PC-3 (cell line): ENCODE measurements around the gene PNMA8A. TPM values are rescaled to one million over a fixed set of nuclear protein-coding genes. Genes with fewer than 3 reads are reported as not detected.
A peak's percentile ranks its signal among the peaks of the same experiment; 100 is the strongest.

ENCODE experiments used
- ATAC-seq: fragments of 200-7000 bp; cut with Tn5 transposase; 2 replicates; pipeline ENCODE4 v1.9.1; 2020; ENCODE audit warnings: mild to moderate bottlenecking, moderate library complexity
- BruUV-seq: library from RNA; stranded (reverse); fragments of 400-500 nt; replicated peaks from 2 replicates; lab custom pipeline; 2021; lab: Mats Ljungman, UMichigan
- CTCF ChIA-PET: fragments of 300-600 bp; sonication (Branson Sonifier 250); formaldehyde crosslinking; loops from one replicate; lab custom pipeline; 2022; ENCODE audit warnings: antibody characterized with exemption; lab: Charles Lee
- POLR2A ChIA-PET: fragments of 300-600 bp; sonication (Branson Sonifier 250); formaldehyde crosslinking; loops from one replicate; lab custom pipeline; 2022; ENCODE audit warnings: antibody characterized with exemption; ENCODE audit not compliant: unreplicated experiment; lab: Charles Lee
- DNase-seq: peaks from one replicate; pipeline ENCODE4 v3.0.0-alpha.2; 2015
- H2AFZ ChIP-seq: fragments of 300-600 bp; sonication (generic); 2 replicates; pipeline ENCODE4 v1.6.0; 2016; ENCODE audit warnings: antibody characterized with exemption, low read length
- H3F3A ChIP-seq: fragments of 300-600 bp; sonication (generic); one replicate; pipeline ENCODE4 v1.6.0; 2017; ENCODE audit warnings: antibody characterized with exemption, low read length, control low read depth, mild to moderate bottlenecking; ENCODE audit not compliant: unreplicated experiment
- H3K27ac ChIP-seq: fragments of 300-600 bp; sonication (generic); 2 replicates; pipeline ENCODE4 v1.5.1; 2016; ENCODE audit warnings: mild to moderate bottlenecking, low read length
- H3K27me3 ChIP-seq: fragments of 300-600 bp; sonication (generic); 2 replicates; pipeline ENCODE4 v1.6.1; 2016; ENCODE audit warnings: low read length, mixed read lengths
- H3K36me3 ChIP-seq: fragments of 300-600 bp; sonication (generic); 2 replicates; pipeline ENCODE4 v1.6.1; 2016; ENCODE audit warnings: low read depth, mixed run types, low read length, mixed read lengths
- H3K4me1 ChIP-seq: fragments of 300-600 bp; sonication (generic); 2 replicates; pipeline ENCODE4 v1.5.1; 2016; ENCODE audit warnings: low read length; ENCODE audit not compliant: insufficient read depth
- H3K4me2 ChIP-seq: fragments of 300-600 bp; sonication (generic); 2 replicates; pipeline ENCODE4 v1.6.0; 2016; ENCODE audit warnings: low read length
- H3K4me3 ChIP-seq: fragments of 300-600 bp; sonication (generic); 2 replicates; pipeline ENCODE4 v1.5.1; 2016; ENCODE audit warnings: mild to moderate bottlenecking, low read length, mixed read lengths
- H3K79me2 ChIP-seq: fragments of 300-600 bp; sonication (generic); 2 replicates; pipeline ENCODE4 v1.6.1; 2017; ENCODE audit warnings: low read length, mixed read lengths
- H3K9ac ChIP-seq: fragments of 300-600 bp; sonication (generic); 2 replicates; pipeline ENCODE4 v1.6.0; 2016; ENCODE audit warnings: mild to moderate bottlenecking, low read length
- H3K9me2 ChIP-seq: fragments of 300-600 bp; sonication (generic); replicated peaks from 2 replicates; pipeline ENCODE4 v1.6.1; 2016; ENCODE audit warnings: mixed run types, low read length, mixed read lengths
- H3K9me3 ChIP-seq: fragments of 300-600 bp; sonication (generic); 2 replicates; pipeline ENCODE4 v1.6.1; 2016; ENCODE audit warnings: low read length, mixed read lengths
- H4K20me1 ChIP-seq: fragments of 300-600 bp; sonication (generic); 2 replicates; pipeline ENCODE4 v1.6.1; 2016; ENCODE audit warnings: low read length, mixed read lengths
- EZH2 ChIP-seq: fragments of 300-600 bp; sonication (generic); IDR thresholded peaks from one replicate; pipeline ENCODE4 v1.6.1; 2017; ENCODE audit warnings: antibody characterized with exemption, mild to moderate bottlenecking, low read length; ENCODE audit not compliant: unreplicated experiment
- EZH2phosphoT487 ChIP-seq: fragments of 300-600 bp; sonication (generic); IDR thresholded peaks from 2 replicates; pipeline ENCODE4 v1.6.1; 2018; ENCODE audit warnings: mild to moderate bottlenecking, antibody characterized with exemption, low read length, borderline replicate concordance
- intact Hi-C: fragments of 100-400 bp; cut with micrococcal nuclease; formaldehyde crosslinking; loops from 2 replicates; pipeline ENCODE4 v1.9.0; 2023
- total RNA-seq: library from RNA; depleted of rRNA; stranded (reverse); fragments of >200 nt; gene quantifications from 2 replicates; pipeline ENCODE4 v1.2.3, GENCODE V29; 2014
- TF ChIP-seq, protein P1 (sequence below): fragments of 300-600 bp; sonication (generic); conservative IDR thresholded peaks from 2 replicates; pipeline ENCODE4 v1.5.1; 2017; ENCODE audit warnings: antibody characterized with exemption, low read depth, mild to moderate bottlenecking, low read length

Gene PNMA8A
- total RNA-seq, 1 experiment from 2014 or later = not detected

GRCh38 chr19:46489445-46490272 lies 18.3 kb upstream of the PNMA8A start:
- Histone ChIP-seq H3K9me3 (no peaks in the 10 kb centered on the region), H3K27me3 (no peaks in the 10 kb centered on the region), H2AFZ (no peak overlapping the region), H3K4me3 (no peak overlapping the region), H3K27ac (no peak overlapping the region), H3K4me1 (no peaks in the 10 kb centered on the region; the same call in 1 of the 2 replicates), H3K36me3 (no peaks in the 10 kb centered on the region), H3K79me2 (no peaks in the 10 kb centered on the region), H3K4me2 (no peak overlapping the region), H3K9ac (no peak overlapping the region), H3F3A (no peaks in the 10 kb centered on the region), H3K9me2 (no peaks in the 10 kb centered on the region), H4K20me1 (no peaks in the 10 kb centered on the region)
- TF ChIP-seq, protein P1, sequence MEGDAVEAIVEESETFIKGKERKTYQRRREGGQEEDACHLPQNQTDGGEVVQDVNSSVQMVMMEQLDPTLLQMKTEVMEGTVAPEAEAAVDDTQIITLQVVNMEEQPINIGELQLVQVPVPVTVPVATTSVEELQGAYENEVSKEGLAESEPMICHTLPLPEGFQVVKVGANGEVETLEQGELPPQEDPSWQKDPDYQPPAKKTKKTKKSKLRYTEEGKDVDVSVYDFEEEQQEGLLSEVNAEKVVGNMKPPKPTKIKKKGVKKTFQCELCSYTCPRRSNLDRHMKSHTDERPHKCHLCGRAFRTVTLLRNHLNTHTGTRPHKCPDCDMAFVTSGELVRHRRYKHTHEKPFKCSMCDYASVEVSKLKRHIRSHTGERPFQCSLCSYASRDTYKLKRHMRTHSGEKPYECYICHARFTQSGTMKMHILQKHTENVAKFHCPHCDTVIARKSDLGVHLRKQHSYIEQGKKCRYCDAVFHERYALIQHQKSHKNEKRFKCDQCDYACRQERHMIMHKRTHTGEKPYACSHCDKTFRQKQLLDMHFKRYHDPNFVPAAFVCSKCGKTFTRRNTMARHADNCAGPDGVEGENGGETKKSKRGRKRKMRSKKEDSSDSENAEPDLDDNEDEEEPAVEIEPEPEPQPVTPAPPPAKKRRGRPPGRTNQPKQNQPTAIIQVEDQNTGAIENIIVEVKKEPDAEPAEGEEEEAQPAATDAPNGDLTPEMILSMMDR = no peak
- TF ChIP-seq EZH2 = no peak
- no peak for TF ChIP-seq EZH2phosphoT487
- no TSS peak for BruUV-seq
- ChIA-PET POLR2A (no interaction called here), CTCF (no interaction called here)
- no peak for ATAC-seq
- DNase-seq = no peak
- intact Hi-C loops = no loop called here

DNA sequence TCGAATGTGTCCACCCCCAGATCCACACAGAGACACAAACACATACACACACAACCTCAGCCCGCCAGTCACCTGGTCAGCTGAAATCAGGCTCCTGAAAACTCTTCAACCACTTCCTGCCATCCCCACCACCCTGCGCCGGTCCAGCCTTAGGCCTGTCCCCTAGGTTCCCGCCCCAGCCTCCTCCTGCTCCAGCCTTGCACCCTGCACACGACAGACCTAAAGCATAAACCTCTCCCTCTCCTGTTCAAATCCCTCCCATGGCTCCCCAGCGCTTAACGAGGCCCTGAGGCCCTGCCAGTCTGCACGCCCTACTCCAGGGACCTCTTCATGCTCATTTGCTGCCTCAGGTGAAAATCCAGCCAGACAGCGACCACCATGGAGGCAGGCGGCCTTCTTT lies 17.2 kb upstream of the PNMA8A start:
- DNase-seq = no peak
- H3K9me2 ChIP-seq = no peaks in the 10 kb centered on the region
- no peaks in the 10 kb centered on the region for H3K9me3 ChIP-seq
- H3K27ac ChIP-seq = no peak overlapping the region
- ATAC-seq = no peak
- H3K4me2 ChIP-seq = no peak overlapping the region
- H3K79me2 ChIP-seq = no peaks in the 10 kb centered on the region
- H3K36me3 ChIP-seq = no peaks in the 10 kb centered on the region
- H3K9ac ChIP-seq = no peak overlapping the region
- POLR2A ChIA-PET = no interaction called here
- no peaks in the 10 kb centered on the region for H4K20me1 ChIP-seq
- no peaks in the 10 kb centered on the region; the same call in 1 of the 2 replicates for H3K4me1 ChIP-seq
- no peak overlapping the region for H2AFZ ChIP-seq
- CTCF ChIA-PET = interaction anchor here (0.5 kb wide), 1 partner anchor 162 kb away, joined by 3 read pairs; no protein-coding TSS in a partner anchor
- no TSS peak for BruUV-seq
- intact Hi-C loops = no loop called here
- TF ChIP-seq, protein P1 = no peak
- H3K27me3 ChIP-seq = no peaks in the 10 kb centered on the region
- no peak overlapping the region for H3K4me3 ChIP-seq
- H3F3A ChIP-seq = no peaks in the 10 kb centered on the region

DNA sequence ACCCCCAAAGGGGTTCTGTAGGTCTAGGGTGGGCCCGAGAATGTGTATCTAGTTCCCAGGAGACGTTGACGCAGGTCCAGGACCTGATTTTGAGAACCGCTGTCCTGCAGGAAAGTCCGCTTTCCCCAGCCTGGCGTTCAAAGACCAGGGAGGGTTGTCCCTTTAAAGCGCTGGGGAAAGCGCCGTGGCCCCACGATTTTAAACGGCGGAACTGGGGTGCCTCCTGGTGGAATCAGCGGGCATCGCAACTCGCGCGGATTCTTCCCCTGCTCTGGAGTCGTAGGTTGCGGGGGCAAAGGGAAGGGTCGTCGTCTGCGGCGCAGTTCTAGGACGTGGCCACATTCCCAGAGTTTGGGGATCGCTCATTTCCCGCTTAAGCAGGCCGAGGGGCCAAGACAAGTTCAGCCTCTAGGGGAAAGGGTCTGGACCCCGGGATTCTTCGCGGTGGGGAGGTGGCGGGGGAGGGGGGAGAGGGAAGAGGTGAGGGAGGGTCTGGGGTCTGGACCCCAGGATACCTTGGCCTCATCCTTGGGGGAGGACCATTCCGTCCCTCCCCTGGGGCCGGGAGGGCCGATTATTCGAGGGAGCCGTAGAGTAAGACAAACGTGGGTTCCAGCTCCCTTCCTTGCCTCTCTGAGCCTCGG lies 16.6 kb upstream of the PNMA8A start:
- Histone ChIP-seq H3K9me2 (no peaks in the 10 kb centered on the region), H3K27ac (no peak overlapping the region), H3K36me3 (no peaks in the 10 kb centered on the region), H3K9ac (no peak overlapping the region), H3K4me2 (peak overlapping the region; percentile 86), H3K79me2 (no peaks in the 10 kb centered on the region), H2AFZ (peak overlapping the region; percentile 61), H3K4me3 (peak overlapping the region; percentile 52; the same call in 1 of the 2 replicates), H3K27me3 (no peaks in the 10 kb centered on the region), H3K4me1 (no peaks in the 10 kb centered on the region; the same call in 1 of the 2 replicates), H4K20me1 (no peaks in the 10 kb centered on the region), H3K9me3 (no peaks in the 10 kb centered on the region), H3F3A (no peaks in the 10 kb centered on the region)
- peak; percentile 69 for DNase-seq
- TF ChIP-seq EZH2phosphoT487 = no peak
- TF ChIP-seq, protein P1 = peak; percentile 77
- no peak for TF ChIP-seq EZH2
- BruUV-seq = no TSS peak
- intact Hi-C loops = loop anchor here (1.0 kb wide), 1 partner anchor 86 kb away; no protein-coding TSS in a partner anchor
- POLR2A ChIA-PET = no interaction called here
- CTCF ChIA-PET = no interaction called here
- ATAC-seq = peak; percentile 84
